HepG2 (cell line): ENCODE results near the gene AKAP6. TPM values are rescaled to one million over a fixed set of nuclear protein-coding genes. Genes with fewer than 3 reads are reported as not detected.

Experiments
- ATAC-seq: fragments of 200-7000 bp; cut with Tn5 transposase; 3 replicates; pipeline ENCODE4 v1.9.1; 2020; ENCODE audit warnings: mild to moderate bottlenecking, moderate library complexity
- BruUV-seq: library from RNA; stranded (reverse); fragments of 400-500 nt; replicated peaks from 2 replicates; lab custom pipeline; 2021; lab: Mats Ljungman, UMichigan
- CTCF ChIA-PET: fragments of 300-600 bp; formaldehyde crosslinking; extraction: SDS; loops from one replicate; lab custom pipeline; 2021; ENCODE audit warnings: low total read pairs, inconsistent platforms, low intra/inter-chr PET ratio; lab: Yijun Ruan, JAX
- POLR2A ChIA-PET: fragments of 350-600 bp; sonication (Branson Sonifier 250); formaldehyde crosslinking; loops from one replicate; lab custom pipeline; 2020; ENCODE audit warnings: antibody characterized with exemption, inconsistent platforms; lab: Yijun Ruan, JAX
- DNase-seq: peaks from one replicate; pipeline ENCODE4 v3.0.0-alpha.2; 2015; ENCODE audit warnings: low spot score
- FAIRE-seq: peaks from 3 replicates; lab custom pipeline; 2011; peaks lifted over from hg19 to GRCh38; lab: Jason Lieb, UNC
- H2AFZ ChIP-seq: one replicate; pipeline ENCODE4 v1.6.1; 2011; ENCODE audit warnings: low read length, inconsistent platforms
- H3K27ac ChIP-seq: fragments of 300-600 bp; 3 replicates; pipeline ENCODE4 v1.8.0; 2011; ENCODE audit warnings: mixed run types, mild to moderate bottlenecking, mixed read lengths, low read length, inconsistent platforms; ENCODE audit not compliant: insufficient read depth; ENCODE audit errors: extremely low read length
- H3K27me3 ChIP-seq, 2 experiments: fragments of 200-600 bp in 1 of 2; 2 replicates in 1 of 2; 3 replicates in 1 of 2; pipeline versions ENCODE4 v1.6.0 to v1.8.0; 2011; ENCODE audit warnings: low read length in 2 of 2, mild to moderate bottlenecking in 2 of 2, moderate library complexity in 2 of 2, inconsistent platforms in 1 of 2; ENCODE audit not compliant: insufficient read depth in 2 of 2, control insufficient read depth in 1 of 2
- H3K36me3 ChIP-seq, 2 experiments: fragments of 200-600 bp in 1 of 2; replicated peaks in 1 of 2; 2 replicates in 1 of 2; 3 replicates in 1 of 2; pipeline versions ENCODE4 v1.5.1 to v1.8.0; 2011; ENCODE audit warnings: low read length in 2 of 2, inconsistent platforms in 1 of 2; ENCODE audit not compliant: insufficient read depth in 2 of 2, control insufficient read depth in 1 of 2
- H3K4me1 ChIP-seq: 2 replicates; pipeline ENCODE4 v1.5.1; 2012; ENCODE audit warnings: low read length, inconsistent platforms; ENCODE audit not compliant: insufficient read depth
- H3K4me2 ChIP-seq: 2 replicates; pipeline ENCODE4 v1.6.0; 2011; ENCODE audit warnings: low read depth, low read length, inconsistent platforms
- H3K4me3 ChIP-seq, 3 experiments: fragments of 200-600 bp in 1 of 3; sonication (generic), shearing (Covaris generic) in 1 of 3; replicated peaks in 1 of 3; 2 replicates each; pipeline ENCODE4 v1.5.1; 2011 to 2016; ENCODE audit warnings: low read length in 3 of 3, inconsistent platforms in 2 of 3, low read depth in 2 of 3, mild to moderate bottlenecking in 2 of 3, control low read depth in 1 of 3, mixed read lengths in 1 of 3; ENCODE audit not compliant: insufficient read depth in 1 of 3
- H3K79me2 ChIP-seq: one replicate; pipeline ENCODE4 v1.6.1; 2011; ENCODE audit warnings: low read length, inconsistent platforms; ENCODE audit not compliant: insufficient read depth
- H3K9ac ChIP-seq: 2 replicates; pipeline ENCODE4 v1.6.0; 2011; ENCODE audit warnings: mild to moderate bottlenecking, low read depth, low read length, inconsistent platforms; ENCODE audit not compliant: insufficient read depth
- H3K9me3 ChIP-seq: 2 replicates; pipeline ENCODE4 v1.5.1; 2012; ENCODE audit warnings: mild to moderate bottlenecking, low read length
- H4K20me1 ChIP-seq: 2 replicates; pipeline ENCODE4 v1.6.0; 2011; ENCODE audit warnings: inconsistent platforms, mild to moderate bottlenecking, low read length, moderate library complexity; ENCODE audit not compliant: insufficient read depth
- CC2D1A ChIP-seq: sonication (generic); formaldehyde crosslinking; IDR thresholded peaks from 2 replicates; pipeline ENCODE4 v1.8.1; 2023; ENCODE audit warnings: mild to moderate bottlenecking, missing genetic modification reagents
- ETV5 ChIP-seq: IDR thresholded peaks from 2 replicates; pipeline ENCODE4 v1.6.1; 2018; ENCODE audit warnings: missing biosample characterization, missing genetic modification reagents, inconsistent platforms, borderline replicate concordance
- FOSL1 ChIP-seq: sonication (generic); formaldehyde crosslinking; IDR thresholded peaks from 2 replicates; pipeline ENCODE4 v1.9.0; 2021; ENCODE audit warnings: missing genetic modification reagents, borderline replicate concordance
- HIVEP1 ChIP-seq: sonication (generic); formaldehyde crosslinking; IDR thresholded peaks from 2 replicates; pipeline ENCODE4 v1.4.0; 2020; ENCODE audit warnings: mild to moderate bottlenecking, missing genetic modification reagents
- MAFK ChIP-seq, 2 experiments: IDR thresholded peaks in 1 of 2; conservative IDR thresholded peaks in 1 of 2; 2 replicates each; pipeline ENCODE4 v1.6.1; 2011; ENCODE audit warnings: improper control_type of control experiment in 2 of 2, low read length in 2 of 2
- MED13 ChIP-seq: sonication (generic); formaldehyde crosslinking; IDR thresholded peaks from 2 replicates; pipeline ENCODE4 v1.5.0; 2020; ENCODE audit warnings: missing genetic modification reagents
- PPARG ChIP-seq: conservative IDR thresholded peaks from 2 replicates; pipeline ENCODE4 v1.6.1; 2016; ENCODE audit warnings: missing biosample characterization, missing genetic modification reagents
- PTBP1 ChIP-seq: fragments of 200-400 bp; formaldehyde crosslinking; IDR thresholded peaks from 2 replicates; pipeline ENCODE4 v1.6.1; 2018; ENCODE audit warnings: low read length, low read depth; ENCODE audit not compliant: poor library complexity, severe bottlenecking
- TRAFD1 ChIP-seq: sonication (generic); formaldehyde crosslinking; IDR thresholded peaks from 2 replicates; pipeline ENCODE4 v1.5.1; 2020; ENCODE audit warnings: missing genetic modification reagents, mild to moderate bottlenecking, borderline replicate concordance
- UBTF ChIP-seq: sonication (generic); formaldehyde crosslinking; IDR thresholded peaks from 2 replicates; pipeline ENCODE4 v1.4.0; 2020; ENCODE audit warnings: mild to moderate bottlenecking, missing genetic modification reagents
- ZNF207 ChIP-seq: fragments of 450-650 bp; IDR thresholded peaks from 2 replicates; pipeline ENCODE4 v1.6.1; 2016; ENCODE audit warnings: antibody characterized with exemption, borderline replicate concordance
- WGBS: methylation state at CpG from one replicate; pipeline ENCODE4 v1.1.6; 2017; ENCODE audit warnings: low lambda C conversion rate; 5-methylcytosine and 5-hydroxymethylcytosine counted together
- in situ Hi-C: cut with HindIII; loops from 2 replicates; pipeline ENCODE4 v1.10.0; 2017; ENCODE audit warnings: low pct_unique_long_range_greater_than_20kb; ENCODE audit not compliant: extremely low pct_ligation_motif_present
- intact Hi-C: fragments of 100-400 bp; cut with micrococcal nuclease; formaldehyde crosslinking; loops from one replicate; pipeline ENCODE4 v1.10.0; 2022; ENCODE audit not compliant: unreplicated experiment
- polyA plus RNA-seq, 8 experiments: library from polyadenylated mRNA; depleted of rRNA in 3 of 8; stranded (reverse) in 7 of 8; unstranded in 1 of 8; fragments of >200 nt; fragmentation: Illumina TruSeq in 4 of 8; extraction: Trizol in 4 of 8; gene quantifications; 2 replicates each; pipeline versions ENCODE4 v1.2.1 to v1.2.3, GENCODE V29; 2011 to 2016; ENCODE audit warnings: low read depth in 4 of 8, missing spikeins in 1 of 8, mixed read lengths in 1 of 8; ENCODE audit not compliant: insufficient read depth in 1 of 8
- total RNA-seq, 5 experiments: library from RNA; depleted of rRNA; stranded (reverse); fragments of >200 nt; fragmentation: Illumina TruSeq; extraction: Trizol; gene quantifications; 2 replicates each; pipeline ENCODE4 v1.2.3, GENCODE V29; 2016; ENCODE audit warnings: low read depth in 1 of 5

Gene AKAP6
- total and polyA plus RNA-seq, 2 of the 13 experiments (the other 11 are each of a cell fraction or from before 2014, with no cell fraction given): 1.4 TPM

GRCh38 chr14:32476532-32476931, 147.4 kb downstream of the AKAP6 start:
- H3K4me3 ChIP-seq: no peak overlapping the region
- CTCF ChIA-PET: no interaction called here
- in situ Hi-C loops: loop anchor here (10.0 kb wide), 1 partner anchor 962 kb away; no protein-coding TSS in a partner anchor
- TF ChIP-seq ZNF207: no peak
- no peak for TF ChIP-seq HIVEP1 (CRISPR knock-in tag)
- no peak for TF ChIP-seq MED13 (CRISPR knock-in tag)
- TF ChIP-seq, all 625 proteins: peak for 0
- 61% methylated on average over 4 of the region's 4 CpGs for WGBS
- intact Hi-C loops: no loop called here
- DNase-seq (no peak), FAIRE-seq (no peak), ATAC-seq (no peak)
- no peaks in the 10 kb centered on the region for H3K36me3 ChIP-seq
- no peak overlapping the region for H3K4me2 ChIP-seq
- H3K79me2 ChIP-seq: no peaks in the 10 kb centered on the region
- BruUV-seq: no TSS peak
- no peak overlapping the region for H2AFZ ChIP-seq
- peaks cover 16% of the 10 kb centered on the region for H3K4me1 ChIP-seq
- H3K9me3 ChIP-seq: no peaks in the 10 kb centered on the region
- no peaks in the 10 kb centered on the region for H4K20me1 ChIP-seq
- H3K27me3 ChIP-seq: peaks cover 0 to 1% of the 10 kb centered on the region in 2 experiments; a peak in 1 of 5 replicates
- no peak overlapping the region for H3K27ac ChIP-seq
- POLR2A ChIA-PET: no interaction called here
- H3K9ac ChIP-seq: no peak overlapping the region

- ChIA-PET CTCF (no interaction called here), POLR2A (no interaction called here)
- Histone ChIP-seq H3K27ac (no peak overlapping the region), H3K79me2 (no peaks in the 10 kb centered on the region), H3K9ac (no peak overlapping the region), H3K4me3 (no peak overlapping the region), H3K4me2 (no peak overlapping the region), H4K20me1 (no peaks in the 10 kb centered on the region), H3K36me3 (no peaks in the 10 kb centered on the region), H2AFZ (no peak overlapping the region), H3K27me3 (peaks cover 0 to 1% of the 10 kb centered on the region in 2 experiments; a peak in 1 of 5 replicates), H3K4me1 (peaks cover 16% of the 10 kb centered on the region), H3K9me3 (no peaks in the 10 kb centered on the region)
- FAIRE-seq: no peak
- in situ Hi-C loops: loop anchor here (10.0 kb wide), 1 partner anchor 963 kb away; no protein-coding TSS in a partner anchor
- intact Hi-C loops: no loop called here
- BruUV-seq: no TSS peak
- DNase-seq: no peak
- TF ChIP-seq TRAFD1 (no peak), CC2D1A (no peak), UBTF (no peak), MAFK (conservative IDR thresholded peaks at IDR 0.05 in 1 of 2, IDR thresholded peaks at IDR 0.05 in 1 of 2; ENCODE audit: low read length in 2 of 2) (peak in 1 of 2 experiments; percentile 10; a peak in 1 of 4 replicates), PTBP1 (no peak), PPARG (no peak), ETV5 (no peak), FOSL1 (no peak)
- ATAC-seq: no peak
- WGBS: 32% methylated on average over 3 of the region's 3 CpGs
Observed at GRCh38 chr14:32477396-32477795, 148.3 kb downstream of the AKAP6 start.
